GM12892 (cell line): Measurements from ENCODE around the gene GRIP2.

Experiments
- POLR2A ChIP-seq: IDR thresholded peaks from 2 replicates; pipeline ENCODE4 v1.6.1; 2011; ENCODE audit warnings: low read depth, low read length, control low read depth
- POLR2AphosphoS5 ChIP-seq: IDR thresholded peaks from 2 replicates; pipeline ENCODE4 v1.6.1; 2011; ENCODE audit warnings: low read depth, low read length, control low read depth

GRCh38 chr3:14539742-14540491, at the start of gene GRIP2:
- no peak for TF ChIP-seq POLR2A
- TF ChIP-seq POLR2AphosphoS5 = no peak
